H1 (cell line): ENCODE data around the gene ALOX15. TPM values are rescaled to one million over a fixed set of nuclear protein-coding genes. Genes with fewer than 3 reads are reported as not detected.

Experiments
- CTCF ChIA-PET: fragments of 300-600 bp; sonication (Branson Sonifier 250); formaldehyde crosslinking; loops from one replicate; lab custom pipeline; 2021; ENCODE audit not compliant: partially characterized antibody; lab: Charles Lee
- POLR2A ChIA-PET: fragments of 300-600 bp; sonication (Branson Sonifier 250); formaldehyde crosslinking; loops from one replicate; lab custom pipeline; 2021; ENCODE audit warnings: inconsistent platforms; ENCODE audit not compliant: partially characterized antibody; lab: Charles Lee
- DNase-seq, 2 experiments: peaks; one replicate each; pipeline versions ENCODE4 v3.0.0 to v3.0.0-alpha.2; 2010 to 2022; ENCODE audit warnings: low spot score in 2 of 2, low read depth in 1 of 2, mixed read lengths in 1 of 2
- FAIRE-seq: peaks from 2 replicates; lab custom pipeline; 2011; peaks lifted over from hg19 to GRCh38; lab: Jason Lieb, UNC
- H2AFZ ChIP-seq: 2 replicates; pipeline ENCODE4 v1.8.1; 2012; ENCODE audit warnings: low read length, inconsistent platforms
- H2AK5ac ChIP-seq: 2 replicates; pipeline ENCODE4 v1.6.1; 2013; ENCODE audit warnings: low read depth, low read length
- H2BK120ac ChIP-seq: replicated peaks from 2 replicates; pipeline ENCODE3; 2013; ENCODE audit warnings: low read depth, low read length, inconsistent platforms
- H2BK12ac ChIP-seq: 2 replicates; pipeline ENCODE4 v1.6.1; 2013; ENCODE audit warnings: low read depth, low read length
- H2BK15ac ChIP-seq: 2 replicates; pipeline ENCODE4 v1.6.1; 2013; ENCODE audit warnings: low read length
- H2BK20ac ChIP-seq: 2 replicates; pipeline ENCODE4 v1.6.1; 2013; ENCODE audit warnings: low read length
- H2BK5ac ChIP-seq: 2 replicates; pipeline ENCODE4 v1.6.1; 2013; ENCODE audit warnings: low read depth, low read length
- H3K14ac ChIP-seq: 2 replicates; pipeline ENCODE4 v1.6.1; 2013; ENCODE audit warnings: inconsistent platforms; ENCODE audit not compliant: insufficient read length
- H3K18ac ChIP-seq: 2 replicates; pipeline ENCODE4 v1.6.1; 2013; ENCODE audit warnings: low read length; ENCODE audit errors: extremely low read depth
- H3K23ac ChIP-seq: 2 replicates; pipeline ENCODE4 v1.6.1; 2013; ENCODE audit warnings: inconsistent platforms; ENCODE audit not compliant: insufficient read length
- H3K23me2 ChIP-seq: 2 replicates; pipeline ENCODE4 v1.6.1; 2013; ENCODE audit warnings: low read depth, low read length
- H3K27ac ChIP-seq: 2 replicates; pipeline ENCODE4 v1.6.1; 2011; ENCODE audit warnings: low read depth, low read length, inconsistent platforms
- H3K27me3 ChIP-seq, 4 experiments: replicated peaks in 1 of 4; 1 replicate in 1 of 4; 2 replicates in 3 of 4; pipeline versions ENCODE4 v1.6.1 to v1.8.1; 2011 to 2013; ENCODE audit warnings: low read length in 3 of 4, mild to moderate bottlenecking in 3 of 4, inconsistent platforms in 2 of 4, mixed read lengths in 2 of 4, moderate library complexity in 1 of 4; ENCODE audit not compliant: control insufficient read depth in 3 of 4, insufficient read depth in 3 of 4; ENCODE audit errors: extremely low read depth in 1 of 4
- H3K36me3 ChIP-seq, 4 experiments: 2 replicates each; pipeline versions ENCODE4 v1.6.1 to v1.8.1; 2011 to 2013; ENCODE audit warnings: mild to moderate bottlenecking in 4 of 4, low read length in 3 of 4, moderate library complexity in 2 of 4, control low read depth in 1 of 4, inconsistent platforms in 1 of 4; ENCODE audit not compliant: insufficient read depth in 4 of 4, control insufficient read depth in 2 of 4
- H3K4ac ChIP-seq: replicated peaks from 2 replicates; pipeline ENCODE3; 2013; ENCODE audit warnings: low read length, low read depth, mixed read lengths, inconsistent platforms; ENCODE audit not compliant: insufficient read length
- H3K4me1 ChIP-seq, 4 experiments: replicated peaks in 1 of 4; 1 replicate in 1 of 4; 2 replicates in 3 of 4; pipeline versions ENCODE4 v1.6.1 to v1.8.1; 2011 to 2013; ENCODE audit warnings: low read length in 3 of 4, inconsistent platforms in 2 of 4, mixed read lengths in 1 of 4; ENCODE audit not compliant: insufficient read depth in 4 of 4, control insufficient read depth in 3 of 4
- H3K4me2 ChIP-seq, 2 experiments: 2 replicates each; pipeline versions ENCODE4 v1.6.1 to v1.8.1; 2011 to 2013; ENCODE audit warnings: low read depth in 2 of 2, low read length in 2 of 2, control low read depth in 1 of 2, inconsistent platforms in 1 of 2, mild to moderate bottlenecking in 1 of 2; ENCODE audit not compliant: insufficient read depth in 1 of 2
- H3K4me3 ChIP-seq, 4 experiments: fragments of 200-600, 300-600 bp in 1 of 4; sonication (generic), shearing (Covaris generic), sonication (Bioruptor Twin) in 1 of 4; 2 replicates each; pipeline versions ENCODE4 v1.5.1 to v1.8.1; 2011 to 2016; ENCODE audit warnings: low read length in 4 of 4, low read depth in 3 of 4, control low read depth in 2 of 4, inconsistent platforms in 2 of 4, mild to moderate bottlenecking in 2 of 4, mixed read lengths in 1 of 4, moderate library complexity in 1 of 4; ENCODE audit not compliant: insufficient read depth in 2 of 4; ENCODE audit errors: extremely low read depth in 1 of 4
- H3K56ac ChIP-seq: replicated peaks from 2 replicates; pipeline ENCODE3; 2013; ENCODE audit warnings: low read depth, mild to moderate bottlenecking, mixed read lengths, low read length, inconsistent platforms; ENCODE audit not compliant: insufficient read length
- H3K79me1 ChIP-seq: 2 replicates; pipeline ENCODE4 v1.6.1; 2013; ENCODE audit warnings: low read depth, low read length, control low read depth
- H3K79me2 ChIP-seq, 2 experiments: 2 replicates each; pipeline versions ENCODE4 v1.6.1 to v1.8.1; 2012 to 2013; ENCODE audit warnings: low read length in 2 of 2, mild to moderate bottlenecking in 2 of 2, inconsistent platforms in 1 of 2; ENCODE audit not compliant: insufficient read depth in 2 of 2, control insufficient read depth in 1 of 2
- H3K9ac ChIP-seq, 4 experiments: replicated peaks in 1 of 4; 1 replicate in 1 of 4; 2 replicates in 3 of 4; pipeline versions ENCODE4 v1.6.1 to v1.8.1; 2011 to 2013; ENCODE audit warnings: low read depth in 3 of 4, low read length in 3 of 4, control low read depth in 2 of 4, mild to moderate bottlenecking in 2 of 4, moderate library complexity in 2 of 4, inconsistent platforms in 1 of 4; ENCODE audit errors: extremely low read depth in 1 of 4
- H3K9me3 ChIP-seq, 2 experiments: 2 replicates each; pipeline versions ENCODE4 v1.6.1 to v1.8.1; 2012 to 2013; ENCODE audit warnings: mild to moderate bottlenecking in 2 of 2, moderate library complexity in 2 of 2, control low read depth in 1 of 2, inconsistent platforms in 1 of 2, low read depth in 1 of 2, low read length in 1 of 2, mixed read lengths in 1 of 2; ENCODE audit not compliant: insufficient read depth in 2 of 2
- H4K20me1 ChIP-seq, 2 experiments: replicated peaks in 1 of 2; 2 replicates each; pipeline versions ENCODE3 to v1.8.1; 2011 to 2013; ENCODE audit warnings: inconsistent platforms in 2 of 2, low read length in 2 of 2, mild to moderate bottlenecking in 1 of 2; ENCODE audit not compliant: insufficient read depth in 2 of 2, control insufficient read depth in 1 of 2
- H4K5ac ChIP-seq: 2 replicates; pipeline ENCODE4 v1.6.1; 2013; ENCODE audit warnings: low read length, low read depth, mixed read lengths, inconsistent platforms; ENCODE audit not compliant: insufficient read length
- H4K8ac ChIP-seq: 2 replicates; pipeline ENCODE4 v1.8.0; 2013; ENCODE audit warnings: mild to moderate bottlenecking, moderate library complexity, low read length, inconsistent platforms; ENCODE audit not compliant: insufficient read depth; ENCODE audit errors: extremely low read depth
- H4K91ac ChIP-seq: replicated peaks from 2 replicates; pipeline ENCODE3; 2013; ENCODE audit warnings: low read length, mixed read lengths, inconsistent platforms; ENCODE audit not compliant: insufficient read length
- CBX5 ChIP-seq: fragments of 300-800, 300-1000 bp; sonication (generic); IDR thresholded peaks from 2 replicates; pipeline ENCODE4 v1.7.1; 2016; ENCODE audit warnings: antibody characterized with exemption, low read length, low read depth
- CEBPB ChIP-seq: IDR thresholded peaks from 2 replicates; pipeline ENCODE4 v1.6.1; 2012; ENCODE audit warnings: low read depth, low read length
- CHD2 ChIP-seq: IDR thresholded peaks from 2 replicates; pipeline ENCODE4 v1.6.1; 2012; ENCODE audit warnings: low read length, improper control_type of control experiment
- GABPA ChIP-seq: IDR thresholded peaks from 2 replicates; pipeline ENCODE4 v1.6.1; 2011; ENCODE audit warnings: mild to moderate bottlenecking, low read length, moderate library complexity, borderline replicate concordance; ENCODE audit not compliant: insufficient read depth
- MAFK ChIP-seq: IDR thresholded peaks from 2 replicates; pipeline ENCODE4 v1.6.1; 2012; ENCODE audit warnings: low read depth, mild to moderate bottlenecking, improper control_type of control experiment, low read length
- NANOG ChIP-seq: IDR thresholded peaks from 2 replicates; pipeline ENCODE4 v1.6.1; 2011; ENCODE audit warnings: low read length, low read depth, mild to moderate bottlenecking, inconsistent platforms; ENCODE audit not compliant: insufficient read depth, poor library complexity, severe bottlenecking
- RAD21 ChIP-seq, 2 experiments: IDR thresholded peaks in 1 of 2; conservative IDR thresholded peaks in 1 of 2; 2 replicates each; pipeline ENCODE4 v1.6.1; 2011; ENCODE audit warnings: low read depth in 2 of 2, low read length in 2 of 2, improper control_type of control experiment in 1 of 2, inconsistent platforms in 1 of 2, mild to moderate bottlenecking in 1 of 2, moderate library complexity in 1 of 2
- SAP30 ChIP-seq: fragments of 300-600 bp; sonication (generic); IDR thresholded peaks from 2 replicates; pipeline ENCODE4 v1.7.1; 2012; ENCODE audit warnings: low read length, moderate library complexity, mild to moderate bottlenecking, inconsistent platforms; ENCODE audit not compliant: insufficient read depth, insufficient replicate concordance
- SIRT6 ChIP-seq: IDR thresholded peaks from one replicate; pipeline ENCODE4 v1.7.1; 2012; ENCODE audit warnings: low read length, inconsistent platforms
- SUZ12 ChIP-seq: fragments of 200-600 bp; sonication (generic); IDR thresholded peaks from 2 replicates; pipeline ENCODE4 v1.6.1; 2012; ENCODE audit warnings: mild to moderate bottlenecking, inconsistent platforms, low read length, moderate library complexity, mixed read lengths
- YY1 ChIP-seq: IDR thresholded peaks from 2 replicates; pipeline ENCODE4 v1.6.1; 2011; ENCODE audit warnings: low read depth, mild to moderate bottlenecking, low read length
- WGBS, 2 experiments: shearing (Covaris generic) in 1 of 2; methylation state at CpG; one replicate each; pipeline versions ENCODE4 v1.1.6 to v1.1.7; 2013 to 2015; ENCODE audit warnings: low lambda C conversion rate in 2 of 2, mixed read lengths in 2 of 2, inconsistent platforms in 1 of 2, low coverage in 1 of 2, missing lambda C conversion rate in 1 of 2; ENCODE audit not compliant: insufficient replicate concordance in 2 of 2, insufficient coverage in 1 of 2, insufficient read length in 1 of 2; ENCODE audit errors: extremely low coverage in 1 of 2, missing lambda C conversion rate in 1 of 2; 5-methylcytosine and 5-hydroxymethylcytosine counted together
- polyA plus RNA-seq, 7 experiments: library from polyadenylated mRNA; depleted of rRNA in 3 of 7; stranded (reverse) in 5 of 7; unstranded in 2 of 7; fragments of >200 nt in 5 of 7; fragments of 200-250 nt in 2 of 7; gene quantifications; 1 replicate in 5 of 7; 2 replicates in 1 of 7; 4 replicates in 1 of 7; pipeline versions ENCODE4 v1.2.1 to v1.2.3, GENCODE V29; 2011 to 2013; ENCODE audit warnings: missing spikeins in 2 of 7, mixed read lengths in 2 of 7
- total RNA-seq: library from RNA; stranded (reverse); fragmentation: NEBNext Ultra II Directional; extraction: Animal tissue kit (Norgen Biotek cat#: 25700); gene quantifications from 2 replicates; pipeline ENCODE4 v1.2.1, GENCODE V29; 2021

Gene ALOX15
- total and polyA plus RNA-seq, 2 of the 8 experiments (the other 6 are each of a cell fraction or from before 2014, with no cell fraction given) = 1.5 to 1.7 TPM

- ChIA-PET POLR2A (interaction anchor here (0.9 to 1.7 kb wide), 3 partner anchors 11 to 28 kb away, joined by 4 to 5 read pairs (median 4); partner anchors contain the start of gene SMTNL2), CTCF (interaction anchor here (0.6 to 10.1 kb wide), 25 partner anchors 8 to 386 kb away, joined by 3 to 65 read pairs (median 4); partner anchors contain the start of gene SMTNL2)
- Histone ChIP-seq H4K5ac (peak overlapping the region; percentile 6), H4K20me1 (no peaks in the 10 kb centered on the region), H3K4me3 (no peak overlapping the region), H2BK15ac (peak overlapping the region; percentile 92; the same call in 1 of the 2 replicates), H3K79me2 (no peaks in the 10 kb centered on the region), H4K8ac (no peak overlapping the region; the same call in 1 of the 2 replicates), H3K9me3 (no peaks in the 10 kb centered on the region), H3K23me2 (no peaks in the 10 kb centered on the region; the same call in 1 of the 2 replicates), H3K4me2 (peak overlapping the region in 1 of 2 experiments; percentile 26; a peak in 2 of 4 replicates), H3K9ac (peak overlapping the region in 1 of 4 experiments; percentile 26; a peak in 2 of 7 replicates), H2AK5ac (no peak overlapping the region), H3K36me3 (no peaks in the 10 kb centered on the region), H2BK20ac (peak overlapping the region; percentile 80; the same call in 1 of the 2 replicates), H3K23ac (no peak overlapping the region), H3K27ac (no peak overlapping the region), H4K91ac (peak overlapping the region; percentile 92), H3K79me1 (no peaks in the 10 kb centered on the region), H3K14ac (no peak overlapping the region), H3K27me3 (no peaks in the 10 kb centered on the region), H2BK12ac (no peak overlapping the region; the same call in 1 of the 2 replicates), H3K56ac (no peak overlapping the region), H3K4me1 (peaks cover under 1 to 25% (median 15%) of the 10 kb centered on the region in 4 experiments), H3K18ac (peak overlapping the region; percentile 95), H2BK5ac (peak overlapping the region; percentile 78; the same call in 1 of the 2 replicates), H3K4ac (peak overlapping the region; percentile 69), H2BK120ac (peak overlapping the region; percentile 54), H2AFZ (no peak overlapping the region; the same call in 1 of the 2 replicates)
- FAIRE-seq (no peak), DNase-seq (peak in 1 of 2 experiments; percentile 79)
- 48% methylated on average over 28 of the region's 29 CpGs; no CpG with 5 or more reads in 1 of the 2 experiments for WGBS, 2 experiments
- TF ChIP-seq YY1 = no peak
- no peak for TF ChIP-seq CHD2
- TF ChIP-seq GABPA = peak; percentile 68; the same call in 1 of the 2 replicates
- TF ChIP-seq RAD21 (IDR thresholded peaks at IDR 0.05 in 1 of 2, conservative IDR thresholded peaks at IDR 0.05 in 1 of 2; ENCODE audit: low read depth in 2 of 2, low read length in 2 of 2) = peak; percentile 35 to 51; a peak in 3 of 4 replicates
- TF ChIP-seq CBX5 = no peak
- TF ChIP-seq SAP30 = no peak
- no peak for TF ChIP-seq CEBPB
- no peak for TF ChIP-seq MAFK
- TF ChIP-seq NANOG = no peak
- TF ChIP-seq SUZ12 = no peak
- no peak for TF ChIP-seq SIRT6
These were observed 46.4 kb downstream of the ALOX15 start for GRCh38 chr17:4594931-4595684.
